NCI-H1417 treated with DMSO at 0.1 percent for 48 hours (cell line): ENCODE results near the gene NR3C2.

Experiments used
- DNase-seq: peaks from one replicate; lab custom pipeline; 2025; lab: John Stamatoyannopoulos, UW

The NR3C2 gene

DNA sequence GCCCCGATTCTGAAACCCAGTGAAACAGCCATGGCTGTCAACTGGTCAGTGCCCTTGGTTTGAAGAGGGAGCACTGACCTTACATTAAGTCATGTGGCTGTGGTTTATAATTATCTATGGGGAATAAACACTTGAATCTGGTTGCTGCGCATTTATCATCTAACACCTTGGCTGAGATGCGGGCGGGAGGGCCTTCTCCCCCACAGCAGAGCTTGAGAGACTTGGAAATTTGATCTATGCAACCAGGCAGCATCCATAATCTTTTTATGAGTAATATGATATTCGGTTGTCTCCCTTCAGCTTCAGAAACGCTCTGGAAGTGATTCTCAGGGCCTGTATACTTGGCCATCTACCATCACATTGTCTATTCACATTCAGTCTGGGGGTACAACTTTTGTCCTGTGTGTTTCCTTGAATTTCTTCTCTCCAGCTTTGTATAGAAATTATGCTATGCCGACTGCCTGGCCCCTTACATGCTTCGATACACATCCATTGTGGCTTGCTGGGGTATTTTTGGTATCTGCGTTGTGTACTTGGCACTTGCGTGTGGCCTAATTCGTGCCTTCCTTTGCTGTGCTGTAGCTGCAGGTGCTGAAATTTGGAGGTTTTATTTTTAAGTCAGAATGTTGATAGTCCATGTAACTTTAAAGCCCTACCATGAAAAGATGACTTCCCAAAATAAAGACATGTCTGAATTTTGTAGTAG is 388.8 kb downstream of the NR3C2 start:
- DNase-seq = no peak

DNA sequence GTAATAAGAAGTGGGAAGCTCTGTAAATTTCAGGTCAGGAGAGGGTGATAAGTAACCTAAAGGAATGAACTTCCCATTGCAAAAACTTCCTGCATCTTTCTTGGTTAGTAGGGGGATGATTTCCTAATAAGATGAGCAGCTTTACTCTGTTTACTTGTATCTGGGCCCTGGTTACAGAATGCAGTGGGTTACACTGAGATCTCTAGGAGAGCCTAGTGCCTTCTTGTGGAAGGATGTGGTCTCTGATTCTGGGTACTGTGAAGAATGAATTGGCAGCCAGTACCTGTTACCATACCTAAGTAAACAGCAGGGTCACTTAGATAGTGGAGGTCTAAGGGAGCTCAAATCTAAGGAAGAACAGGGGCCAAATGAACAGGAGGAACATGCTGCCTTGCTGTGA is 389.8 kb downstream of the NR3C2 start:
- no peak for DNase-seq

DNA sequence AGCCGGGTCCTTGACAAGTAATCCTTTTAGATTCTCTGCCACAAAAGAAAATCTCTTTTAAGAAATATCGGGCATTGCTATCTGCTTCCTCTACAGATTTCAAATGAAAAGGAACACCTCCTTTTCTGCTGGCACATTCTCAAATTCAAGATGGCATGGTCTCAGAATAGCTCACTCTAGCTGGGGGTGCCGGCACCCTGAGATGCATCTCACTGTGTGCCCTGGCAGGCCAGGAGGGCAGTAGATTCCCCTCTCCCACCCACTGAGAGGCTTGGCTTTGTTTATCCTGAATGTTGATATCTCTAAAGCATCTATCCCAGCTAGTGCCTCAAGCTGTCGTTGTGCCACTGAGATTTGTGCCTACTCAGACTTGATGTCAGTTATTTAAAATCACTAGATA is 390.8 kb downstream of the NR3C2 start:
- no peak for DNase-seq

DNA sequence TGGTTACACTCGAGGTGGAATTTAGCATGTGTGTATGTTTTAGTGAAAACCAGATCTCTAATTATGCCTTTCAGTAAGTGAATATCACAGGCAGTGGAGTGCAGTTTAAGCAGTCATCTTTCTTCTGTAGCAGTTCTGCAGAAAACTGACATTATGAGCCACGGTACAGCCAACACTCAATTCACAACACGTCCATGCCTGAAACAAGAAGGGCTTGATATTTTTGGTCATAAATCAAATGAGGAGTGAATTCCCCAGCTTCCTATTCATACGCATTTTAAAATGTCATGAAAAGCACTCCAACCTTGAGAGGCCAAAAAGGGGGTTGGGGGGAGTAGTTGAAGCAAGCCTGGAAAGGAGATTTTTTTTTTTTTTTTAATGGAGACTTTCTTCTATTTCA is 393.6 kb downstream of the NR3C2 start:
- no peak for DNase-seq

DNA sequence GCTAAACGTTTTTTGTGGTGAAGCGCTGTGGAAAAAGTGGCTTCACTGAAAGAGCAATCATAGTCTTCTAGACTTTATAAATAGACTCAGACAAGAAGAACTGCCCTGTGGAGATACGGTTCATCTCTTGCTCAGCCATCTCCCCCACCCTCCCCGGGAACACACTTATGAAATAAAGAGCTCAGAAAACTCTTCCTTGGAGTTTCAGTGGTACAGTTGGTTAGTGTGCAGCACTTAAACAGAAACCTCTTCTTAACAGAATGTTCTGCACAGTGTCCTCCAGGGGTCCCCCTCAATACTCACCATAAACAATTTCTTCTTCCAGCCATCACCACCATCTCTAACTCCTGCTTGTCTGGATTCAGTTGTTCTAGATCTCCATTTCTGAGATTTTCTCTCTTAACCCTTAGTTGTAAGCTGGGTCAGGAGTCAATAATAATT is 397.3 kb downstream of the NR3C2 start:
- no peak for DNase-seq

DNA sequence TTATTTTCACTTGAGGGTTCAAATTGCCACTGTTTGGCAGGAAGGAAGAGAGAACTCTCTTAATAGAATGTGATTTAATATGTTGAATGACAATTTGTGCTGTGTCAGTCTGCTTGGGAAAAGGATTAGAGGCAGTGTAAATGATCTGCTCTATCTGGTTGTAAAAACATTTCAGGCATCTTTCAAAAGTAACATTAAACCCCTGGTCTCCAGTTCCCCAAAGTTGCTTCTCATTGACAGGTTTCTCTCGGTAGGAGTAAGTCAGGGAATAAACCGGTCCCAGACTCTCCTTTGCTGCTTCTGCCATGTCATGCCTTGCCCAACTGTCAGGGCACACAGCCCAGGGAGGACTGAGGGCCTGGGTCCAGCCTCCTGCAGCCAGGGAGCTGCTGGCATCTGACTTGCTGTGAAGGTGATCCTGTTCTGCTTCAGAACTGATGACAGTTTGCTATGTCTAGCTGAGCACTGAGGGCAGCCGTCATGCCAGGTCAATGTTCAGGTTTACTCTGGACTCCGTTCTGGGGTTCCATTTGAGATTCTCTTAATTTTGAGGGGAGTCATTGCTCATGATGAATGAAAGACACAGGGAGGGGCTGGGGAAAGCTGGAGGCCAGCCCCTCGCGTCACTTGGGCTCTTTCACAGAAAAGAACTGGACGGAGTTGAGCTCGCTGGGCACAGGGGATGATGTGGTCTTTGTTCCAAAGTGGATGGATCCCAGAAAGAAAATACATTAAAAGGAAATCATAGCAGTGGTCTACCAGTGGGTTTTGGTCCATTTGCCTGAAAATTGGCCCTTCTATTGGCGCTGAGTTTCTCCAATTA is 397.9 kb downstream of the NR3C2 start:
- DNase-seq = no peak

DNA sequence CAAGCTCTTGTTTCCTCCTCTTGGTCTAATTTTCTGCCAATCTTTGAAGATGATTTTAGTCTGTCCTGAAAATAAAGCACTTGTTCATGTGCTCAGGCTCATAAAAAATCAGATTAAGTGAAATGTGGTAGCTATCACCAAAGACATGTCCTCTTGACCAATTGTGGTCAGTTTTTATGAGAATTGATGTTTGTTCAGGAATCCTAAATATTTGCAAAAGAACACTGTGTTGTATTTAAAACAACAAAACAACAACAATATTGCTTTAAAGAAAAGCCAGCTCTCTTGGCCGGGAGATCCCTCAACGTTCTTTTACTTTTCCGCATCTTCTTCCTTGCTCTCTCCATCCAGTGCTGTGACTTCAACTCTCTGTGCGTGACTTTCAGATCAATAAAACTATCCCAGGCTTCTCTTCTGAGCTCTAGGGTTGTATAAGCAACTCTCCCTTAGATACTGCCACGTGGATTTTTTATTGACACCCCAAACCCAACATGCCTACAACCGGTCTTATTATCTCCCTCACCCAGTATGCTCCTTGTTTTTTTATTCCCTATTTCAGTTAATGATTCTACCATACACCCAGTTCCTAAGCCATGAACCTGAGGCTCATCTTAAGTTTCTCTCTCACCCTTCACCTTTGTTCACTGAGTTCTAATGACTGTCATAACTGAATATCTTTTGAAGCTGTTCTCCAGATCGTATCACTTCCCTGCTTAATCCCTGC is 400.4 kb downstream of the NR3C2 start:
- DNase-seq = no peak

DNA sequence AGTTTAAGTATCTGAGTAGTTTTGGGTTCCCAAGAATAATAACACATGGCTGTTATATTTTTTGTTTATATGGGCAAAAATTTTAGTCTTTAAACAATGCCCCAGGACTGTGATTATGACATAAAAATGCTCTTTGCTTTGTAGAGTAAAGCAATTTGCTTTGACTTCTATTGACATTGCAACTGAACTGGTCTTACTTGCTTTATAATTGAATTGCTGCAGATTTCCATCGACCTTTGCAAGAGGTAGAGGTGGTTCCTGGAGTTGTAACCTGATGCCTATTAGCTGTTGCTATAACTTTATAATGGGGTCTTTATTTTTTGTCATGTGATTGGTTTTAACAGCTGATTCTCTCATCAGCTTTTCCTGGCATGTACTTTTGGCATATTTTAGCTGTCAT is 407.4 kb downstream of the NR3C2 start:
- no peak for DNase-seq

DNA sequence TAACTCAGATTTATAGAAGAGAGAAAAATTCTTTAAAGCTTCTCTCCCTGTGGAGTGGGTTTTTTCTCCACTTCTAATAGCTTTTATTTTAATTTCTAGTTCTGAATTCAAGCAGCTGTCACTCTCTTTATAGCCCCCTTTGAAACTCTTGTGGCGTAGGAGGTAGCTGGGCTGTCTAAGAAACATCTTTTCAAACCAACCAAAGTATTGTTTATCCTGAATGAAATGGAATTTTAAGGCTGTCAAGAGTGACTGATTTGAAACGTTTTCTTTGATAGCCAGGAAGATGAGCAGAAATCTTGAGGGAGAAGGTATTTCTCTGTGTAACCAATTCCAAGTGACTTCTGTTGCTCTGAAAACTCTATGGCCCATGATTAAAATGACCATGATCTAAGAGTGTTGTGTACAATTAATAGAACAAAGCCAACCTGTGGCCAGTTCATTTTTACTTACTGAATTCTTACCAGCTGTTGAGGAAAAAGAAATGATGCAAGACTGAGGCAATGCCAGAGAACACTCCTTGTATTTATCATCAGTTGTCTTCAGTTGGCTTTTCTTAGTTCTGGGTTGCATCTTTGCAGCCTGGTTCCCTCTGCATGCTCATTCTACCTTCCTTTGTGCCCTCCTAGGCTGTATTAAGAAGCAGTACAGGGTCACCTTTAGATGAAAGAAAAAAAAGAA is 411.9 kb downstream of the NR3C2 start:
- DNase-seq = no peak

DNA sequence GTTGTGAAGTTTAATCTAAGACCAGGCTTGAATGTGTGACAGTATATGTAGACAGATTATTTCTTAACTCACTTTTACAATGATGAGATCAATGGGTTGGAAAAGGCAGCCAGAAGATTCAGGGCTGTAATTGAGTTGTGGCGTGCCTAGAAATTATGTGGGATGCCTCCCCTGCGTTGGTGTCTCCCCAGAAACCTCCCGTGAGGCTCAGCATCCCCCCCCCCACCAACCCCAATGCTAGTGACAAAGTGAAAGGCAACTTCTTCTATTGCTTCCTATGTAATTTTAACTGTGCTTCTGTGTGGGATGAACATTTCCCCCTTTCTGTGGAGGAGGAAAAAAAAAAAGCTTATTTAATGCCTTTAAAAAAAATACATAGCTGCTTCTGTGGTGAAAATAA is 412.4 kb downstream of the NR3C2 start:
- DNase-seq = no peak
